LNCAP (cell line): Measurements from ENCODE around the gene CHCHD6.

ENCODE experiments used
- TF ChIP-seq, protein P1 (sequence below): fragments of 450-650 bp; IDR thresholded peaks from 2 replicates; pipeline ENCODE4 v1.5.1; 2017; ENCODE audit warnings: mild to moderate bottlenecking

The CHCHD6 gene

DNA sequence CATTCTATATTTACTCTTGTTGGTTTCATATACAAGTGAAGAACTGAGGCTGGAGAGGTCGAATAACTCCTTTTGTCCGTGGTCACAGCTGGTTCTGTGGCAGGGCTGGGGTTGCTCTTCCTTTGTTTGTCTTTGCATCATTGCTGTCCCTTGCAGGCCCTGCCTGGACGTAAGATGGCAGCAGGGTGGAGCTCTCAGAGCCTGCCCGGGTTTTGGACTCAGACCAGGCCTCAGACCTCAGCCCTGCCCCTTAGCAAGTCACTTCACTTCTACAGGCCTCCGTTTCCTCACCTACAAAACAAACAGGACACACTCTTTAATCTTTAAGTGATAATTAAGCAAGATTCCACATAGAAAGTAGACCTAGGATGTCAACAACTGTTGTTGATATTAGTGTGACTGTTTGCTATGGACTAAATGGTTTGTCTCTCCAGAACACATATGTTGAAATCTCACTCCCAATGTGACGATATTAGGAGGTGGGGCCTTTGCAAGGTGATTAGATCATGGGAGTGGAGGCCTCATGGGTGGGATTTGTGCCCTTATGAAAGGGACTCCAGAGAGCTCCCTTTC lies 213.3 kb downstream of the CHCHD6 start:
- TF ChIP-seq, protein P1, sequence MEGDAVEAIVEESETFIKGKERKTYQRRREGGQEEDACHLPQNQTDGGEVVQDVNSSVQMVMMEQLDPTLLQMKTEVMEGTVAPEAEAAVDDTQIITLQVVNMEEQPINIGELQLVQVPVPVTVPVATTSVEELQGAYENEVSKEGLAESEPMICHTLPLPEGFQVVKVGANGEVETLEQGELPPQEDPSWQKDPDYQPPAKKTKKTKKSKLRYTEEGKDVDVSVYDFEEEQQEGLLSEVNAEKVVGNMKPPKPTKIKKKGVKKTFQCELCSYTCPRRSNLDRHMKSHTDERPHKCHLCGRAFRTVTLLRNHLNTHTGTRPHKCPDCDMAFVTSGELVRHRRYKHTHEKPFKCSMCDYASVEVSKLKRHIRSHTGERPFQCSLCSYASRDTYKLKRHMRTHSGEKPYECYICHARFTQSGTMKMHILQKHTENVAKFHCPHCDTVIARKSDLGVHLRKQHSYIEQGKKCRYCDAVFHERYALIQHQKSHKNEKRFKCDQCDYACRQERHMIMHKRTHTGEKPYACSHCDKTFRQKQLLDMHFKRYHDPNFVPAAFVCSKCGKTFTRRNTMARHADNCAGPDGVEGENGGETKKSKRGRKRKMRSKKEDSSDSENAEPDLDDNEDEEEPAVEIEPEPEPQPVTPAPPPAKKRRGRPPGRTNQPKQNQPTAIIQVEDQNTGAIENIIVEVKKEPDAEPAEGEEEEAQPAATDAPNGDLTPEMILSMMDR: no peak

DNA sequence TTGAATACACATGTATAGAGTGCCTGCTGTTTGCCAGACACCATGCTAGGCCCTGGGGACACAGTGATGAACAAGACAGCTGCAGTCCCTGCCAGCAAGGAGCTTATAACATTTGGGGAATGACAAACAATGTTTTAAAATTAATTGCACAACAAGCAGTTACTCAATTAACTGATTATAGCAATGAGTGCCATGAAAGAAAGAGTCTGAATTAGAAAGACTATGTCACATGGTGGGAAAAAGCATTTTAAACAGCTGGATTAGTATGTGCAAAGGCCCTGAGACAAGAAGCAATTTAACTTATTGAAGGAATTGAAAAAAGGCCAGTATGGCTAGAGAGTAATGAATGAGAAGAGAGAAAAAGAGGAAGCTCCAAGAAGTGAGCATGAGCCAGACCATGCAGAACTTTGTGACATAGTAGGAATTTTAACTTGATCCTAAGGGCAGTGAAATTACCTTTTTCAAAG lies 214.3 kb downstream of the CHCHD6 start:
- TF ChIP-seq, protein P1: no peak

DNA sequence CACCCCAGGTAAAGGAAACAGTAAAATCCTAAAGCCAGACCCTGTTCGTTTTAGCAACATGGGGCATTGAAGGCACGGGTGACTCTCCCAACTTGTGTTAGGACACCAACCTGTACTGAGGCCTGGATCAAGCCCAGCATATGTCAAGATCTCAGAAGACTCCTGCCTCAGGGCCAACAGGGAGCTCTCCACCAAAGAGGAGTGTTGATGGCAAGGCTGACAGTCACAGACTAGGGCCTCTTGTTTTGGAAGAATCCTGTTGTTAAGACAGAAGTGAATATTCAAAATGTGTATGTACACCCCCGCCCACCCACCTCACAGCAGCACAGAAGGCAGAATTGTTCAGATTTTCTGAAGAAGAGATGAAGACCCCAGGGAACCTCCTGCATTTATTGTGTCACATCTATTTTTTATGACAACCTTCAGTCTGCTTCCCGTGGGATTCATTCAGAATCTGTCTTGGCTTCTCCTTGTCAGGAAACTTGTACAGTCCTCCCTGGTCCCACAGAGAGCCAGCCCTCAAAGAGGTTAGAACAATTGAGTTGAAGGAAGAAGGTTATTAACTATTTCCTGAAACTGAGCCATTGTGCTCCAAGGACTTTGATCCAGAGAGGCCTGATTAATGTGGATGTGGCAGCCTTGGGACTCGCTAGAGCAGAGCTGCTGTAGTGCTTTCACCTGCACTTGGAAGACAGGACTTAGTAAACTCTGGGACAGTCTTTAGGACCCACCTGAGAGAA lies 217.2 kb downstream of the CHCHD6 start:
- TF ChIP-seq, protein P1: no peak

DNA sequence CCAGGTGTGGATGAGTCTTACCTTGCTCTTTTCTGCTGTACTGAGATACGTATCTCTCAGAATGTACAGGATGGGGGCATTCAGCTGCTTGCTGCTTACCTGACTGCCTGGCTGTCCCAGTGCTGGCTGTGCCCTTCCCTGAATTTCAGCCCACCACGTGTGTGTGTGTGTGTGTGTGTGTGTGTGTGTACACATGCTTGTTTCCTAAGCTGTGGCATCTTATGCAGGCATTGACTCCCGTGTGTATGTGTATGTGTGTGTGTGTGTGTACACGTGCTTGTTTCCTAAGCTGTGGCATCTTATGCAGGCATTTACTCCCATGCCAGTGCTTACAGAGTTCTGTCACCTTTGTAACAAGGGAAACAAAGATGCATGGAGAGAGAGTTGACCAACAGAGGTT lies 218.4 kb downstream of the CHCHD6 start:
- TF ChIP-seq, protein P1: no peak

DNA sequence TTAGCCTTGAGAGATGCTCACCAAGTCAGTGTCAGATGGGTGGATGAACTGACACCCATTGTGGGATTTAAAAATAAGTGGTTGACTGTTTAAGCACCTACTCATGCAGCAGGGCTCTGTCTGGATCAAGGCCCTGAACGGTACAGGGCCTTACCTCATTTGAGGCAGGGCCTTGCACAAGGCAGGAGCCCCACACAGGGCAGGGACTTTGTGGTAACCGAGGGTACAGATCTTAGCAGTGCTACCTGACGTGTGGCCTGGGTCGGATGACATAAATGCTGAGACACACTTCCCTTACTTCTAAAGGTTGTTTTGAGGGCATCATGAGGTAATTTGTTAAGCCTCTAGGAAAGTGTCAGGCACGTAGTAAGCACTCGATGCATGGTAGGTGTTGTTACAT lies 219.4 kb downstream of the CHCHD6 start:
- TF ChIP-seq, protein P1: no peak

DNA sequence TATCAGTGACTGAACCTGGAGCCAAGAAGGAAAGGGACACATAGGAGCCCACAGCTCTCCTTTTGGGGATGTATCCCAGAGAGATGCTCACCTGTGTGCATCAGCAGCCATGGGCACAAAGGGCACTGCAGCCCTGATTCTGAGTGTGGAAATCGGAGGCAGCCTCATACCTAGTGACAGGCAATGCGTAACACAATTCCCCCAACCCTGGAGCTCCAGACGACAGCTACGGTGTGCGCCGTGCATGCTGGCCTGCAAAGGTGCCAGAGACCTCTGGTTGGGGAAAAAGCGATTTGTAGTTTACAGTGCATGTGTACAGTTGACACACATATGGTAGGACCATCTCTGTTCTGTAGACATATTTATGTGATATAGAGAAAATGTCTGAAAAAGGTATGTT lies 219.9 kb downstream of the CHCHD6 start:
- TF ChIP-seq, protein P1: no peak

DNA sequence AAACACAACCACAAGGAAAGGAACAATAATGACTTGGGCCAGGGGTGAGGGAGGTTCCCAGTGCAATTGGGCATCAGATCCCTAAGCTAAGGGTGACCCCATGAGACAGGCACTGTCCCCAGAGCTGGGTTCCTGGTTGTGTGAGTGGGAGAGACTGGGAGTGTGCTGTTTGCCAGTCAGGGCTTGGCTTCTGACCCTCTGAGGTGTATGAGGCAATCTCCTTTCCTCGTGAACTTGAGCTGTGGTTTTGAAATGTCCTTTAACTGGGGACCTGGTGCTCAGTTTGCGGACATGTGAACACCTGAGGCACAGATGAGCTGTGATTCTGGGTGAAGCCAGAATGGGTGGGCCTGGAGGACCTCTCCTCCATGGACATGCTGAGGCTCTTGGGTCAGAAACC lies 220.4 kb downstream of the CHCHD6 start:
- TF ChIP-seq, protein P1: no peak
